NCI-H1092 treated with DMSO at 0.1 percent for 48 hours (cell line): ENCODE measurements around the gene BICDL2.
A peak's percentile ranks its signal among the peaks of the same experiment; 100 is the strongest.

Experiments
- DNase-seq: peaks from one replicate; lab custom pipeline; 2025; lab: John Stamatoyannopoulos, UW

Gene BICDL2

GRCh38 chr16:2985462-2985861 lies 51.3 kb downstream of the BICDL2 start:
- DNase-seq = no peak

GRCh38 chr16:2983706-2984136 lies 53.0 kb downstream of the BICDL2 start:
- peak; percentile 69 for DNase-seq

- no peak for DNase-seq
These were observed 54.3 kb downstream of the BICDL2 start for GRCh38 chr16:2982402-2982801.

GRCh38 chr16:2981899-2982250 lies 54.9 kb downstream of the BICDL2 start:
- no peak for DNase-seq

- DNase-seq = no peak
These were observed 55.4 kb downstream of the BICDL2 start for GRCh38 chr16:2981177-2981898.

- peak; percentile 86 for DNase-seq
These were observed 56.2 kb downstream of the BICDL2 start, which contains the start of gene PKMYT1 for GRCh38 chr16:2980227-2981176. PKMYT1 (minus strand) TSS chr16:2980446; CDS start chr16:2979657, 789 bp downstream.

- DNase-seq = no peak
These were observed 57.0 kb downstream of the BICDL2 start for GRCh38 chr16:2979669-2980226.
